GM19193 (cell line): Measurements from ENCODE around the gene ADGRG7.

ENCODE experiments used
- POLR2A ChIP-seq: IDR thresholded peaks from 4 replicates; pipeline ENCODE4 v1.6.1; 2011; ENCODE audit not compliant: insufficient read depth, insufficient read length; ENCODE audit errors: extremely low read depth

ADGRG7 gene

GRCh38 chr3:100702980-100703345 is 93.6 kb downstream of the ADGRG7 start:
- TF ChIP-seq POLR2A = no peak

DNA sequence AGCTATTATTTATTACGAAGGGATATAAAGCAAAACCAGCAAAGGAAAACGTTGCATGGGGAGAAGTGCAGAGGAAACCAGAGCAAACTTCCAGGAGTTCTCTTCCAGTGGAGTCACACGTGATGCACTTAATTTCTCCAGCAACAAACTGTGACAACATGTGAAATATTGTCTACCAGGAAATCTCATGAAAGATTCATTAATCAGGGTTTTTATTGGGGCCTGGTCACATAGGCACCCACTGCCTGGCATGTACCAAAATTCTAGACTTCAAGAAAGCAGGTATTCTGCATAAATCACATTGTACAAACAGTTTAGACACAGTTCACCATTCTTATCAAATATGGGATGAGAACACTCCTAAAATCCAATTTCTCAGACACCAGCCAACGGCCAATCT is 94.5 kb downstream of the ADGRG7 start:
- no peak for TF ChIP-seq POLR2A

- no peak for TF ChIP-seq POLR2A
Measured at GRCh38 chr3:100706365-100706764, 97.0 kb downstream of the ADGRG7 start.

- TF ChIP-seq POLR2A = no peak
Measured at GRCh38 chr3:100708644-100708988, 99.2 kb downstream of the ADGRG7 start.

DNA sequence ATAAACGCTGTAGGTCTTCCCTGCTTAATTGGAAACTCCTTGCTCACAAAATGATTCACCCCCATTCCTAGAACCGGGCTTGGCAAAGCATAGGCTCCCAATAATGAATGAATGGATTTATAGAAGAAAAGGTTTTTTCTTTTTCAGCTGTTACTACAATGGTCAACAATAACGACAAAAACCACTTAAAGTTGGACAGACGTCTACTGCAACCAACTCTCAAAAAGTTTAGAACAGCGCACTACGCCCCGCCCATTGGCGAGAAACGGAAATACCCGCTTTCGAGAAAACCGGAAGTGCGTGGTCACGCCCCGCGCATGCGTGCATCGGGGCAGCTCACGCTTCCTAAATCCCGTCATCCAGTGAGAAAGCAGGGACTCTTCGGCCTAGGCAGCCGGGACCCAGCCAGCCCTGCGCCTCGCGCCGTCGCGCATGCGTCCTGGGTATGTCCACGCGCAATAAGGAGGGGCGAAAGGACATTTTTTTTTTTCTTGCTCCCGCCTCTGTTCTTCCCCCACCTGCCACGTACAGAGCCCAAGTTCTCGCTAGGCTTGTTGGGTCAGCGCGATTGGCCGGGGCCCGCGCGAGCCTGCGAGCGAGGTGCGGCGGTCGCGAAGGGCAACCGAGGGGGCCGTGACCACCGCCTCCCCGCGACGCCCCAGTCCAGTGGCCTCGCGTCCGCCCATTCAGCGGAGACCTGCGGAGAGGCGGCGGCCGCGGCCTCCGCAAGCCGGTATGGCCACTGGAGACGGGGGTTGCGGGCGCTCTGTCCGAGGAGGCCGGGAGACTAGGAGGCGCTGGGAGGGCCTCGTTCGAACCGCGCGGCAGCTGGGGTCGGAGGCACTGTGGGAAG is 99.8 kb downstream of the ADGRG7 start, which contains the start of gene TFG:
TSS of gene TFG (plus strand) at position 506 of the 853 bp plus-strand sequence. CDS start 4,192 bp downstream, outside the sequence.
- TF ChIP-seq POLR2A = peak; percentile 80

DNA sequence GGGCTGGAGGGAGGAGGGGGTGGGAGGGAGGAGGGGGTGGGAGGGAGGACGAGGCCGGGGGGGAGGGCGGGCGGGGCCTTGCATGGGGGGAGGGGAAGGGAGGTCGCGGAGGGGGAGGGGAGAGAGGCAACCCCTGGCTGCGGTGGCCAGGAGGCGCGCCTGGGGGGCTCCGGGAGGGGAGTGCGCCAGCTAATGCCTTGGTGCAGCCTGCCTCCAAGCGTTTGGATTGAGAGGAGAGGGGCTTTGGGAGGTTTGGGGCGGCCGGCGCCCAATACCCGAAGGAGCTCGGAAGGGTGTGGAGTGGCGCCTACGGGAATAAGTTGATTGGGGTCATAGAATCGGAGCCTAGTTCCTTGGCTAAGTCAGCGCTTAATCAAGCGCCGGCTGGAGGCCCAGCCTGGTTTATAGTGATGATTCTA is 100.5 kb downstream of the ADGRG7 start:
- no peak for TF ChIP-seq POLR2A

DNA sequence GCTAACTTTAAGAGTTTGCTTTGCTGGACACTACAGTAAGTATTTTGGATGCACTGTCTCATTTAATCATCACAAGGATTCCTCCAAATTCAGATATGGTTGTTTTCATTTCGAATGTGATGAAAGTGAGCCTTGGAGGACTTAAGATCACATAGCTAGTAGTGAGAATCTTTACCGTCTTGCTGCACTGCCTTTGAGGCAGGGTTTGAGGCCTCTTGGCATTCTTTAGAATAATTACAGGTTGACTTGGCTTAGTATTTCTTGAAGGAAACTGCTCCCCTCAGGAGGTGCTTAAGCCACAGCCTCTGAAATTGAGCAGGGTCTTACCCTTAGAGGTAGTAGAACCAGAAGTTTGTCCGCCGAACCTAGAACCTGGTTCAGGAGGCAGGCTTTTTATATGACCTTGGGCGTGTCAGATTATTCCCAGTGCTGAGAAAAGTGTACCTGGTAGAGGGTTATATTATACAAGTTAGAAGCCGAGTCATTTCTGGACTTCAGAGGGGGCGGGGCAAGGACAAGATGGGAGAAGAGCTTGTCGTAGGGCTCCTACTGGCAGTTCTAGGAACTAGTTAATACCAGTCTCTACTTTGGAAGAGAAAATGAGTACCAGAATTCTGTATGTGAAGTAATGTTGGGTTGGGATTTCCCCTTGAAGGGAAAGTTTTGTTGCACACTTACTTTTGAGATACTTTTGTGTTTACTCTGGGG is 101.0 kb downstream of the ADGRG7 start:
- no peak for TF ChIP-seq POLR2A

- TF ChIP-seq POLR2A = no peak
Measured at GRCh38 chr3:100715176-100715575, 105.8 kb downstream of the ADGRG7 start.

DNA sequence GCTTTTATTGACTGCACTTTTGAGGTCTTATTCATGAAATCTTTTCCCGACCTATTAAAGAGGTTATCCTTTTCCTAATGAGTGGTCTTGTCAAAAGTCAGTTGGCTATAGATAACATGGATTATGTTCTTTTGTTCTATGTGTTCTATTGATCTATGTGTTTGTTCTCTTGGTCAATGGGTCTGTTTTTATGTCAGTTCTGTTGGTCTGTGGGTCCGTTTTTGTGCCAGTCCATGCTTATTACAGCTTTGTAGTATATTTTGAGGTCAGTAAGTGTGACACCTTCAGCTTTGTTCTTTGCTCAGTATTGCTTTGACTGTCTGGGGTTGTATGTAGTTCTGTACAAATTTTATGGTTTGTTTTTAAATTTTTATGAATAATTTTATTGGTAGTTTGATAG is 107.7 kb downstream of the ADGRG7 start:
- no peak for TF ChIP-seq POLR2A

- TF ChIP-seq POLR2A = no peak
Measured at GRCh38 chr3:100717637-100718487, 108.5 kb downstream of the ADGRG7 start.

GRCh38 chr3:100719136-100719535 is 109.7 kb downstream of the ADGRG7 start:
- TF ChIP-seq POLR2A = no peak

GRCh38 chr3:100720426-100720825 is 111.0 kb downstream of the ADGRG7 start:
- no peak for TF ChIP-seq POLR2A

GRCh38 chr3:100725935-100726513 is 116.6 kb downstream of the ADGRG7 start:
- no peak for TF ChIP-seq POLR2A

DNA sequence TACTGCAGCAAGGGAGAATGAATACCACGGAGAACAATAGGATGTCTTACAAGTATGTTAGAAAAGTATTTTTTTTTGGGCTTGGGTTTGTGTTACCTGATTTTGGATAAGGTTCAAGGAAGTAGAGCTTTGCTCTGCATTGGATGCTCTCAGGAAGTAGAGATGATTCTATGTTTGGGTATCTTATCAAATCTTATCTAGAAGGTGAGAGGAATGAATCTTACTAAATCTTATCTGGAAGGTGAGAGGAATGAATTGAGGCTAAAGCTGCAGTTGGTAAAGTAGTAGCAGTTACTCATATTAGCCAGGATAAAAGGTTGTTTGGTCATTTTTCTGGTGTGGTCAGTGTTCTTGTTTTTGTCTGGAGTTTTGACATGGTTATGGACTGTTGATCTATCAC is 117.3 kb downstream of the ADGRG7 start:
- TF ChIP-seq POLR2A = no peak

GRCh38 chr3:100730524-100730923 is 121.1 kb downstream of the ADGRG7 start:
- TF ChIP-seq POLR2A = no peak

- no peak for TF ChIP-seq POLR2A
Measured at GRCh38 chr3:100732435-100732834, 123.0 kb downstream of the ADGRG7 start.

GRCh38 chr3:100737334-100737733 is 127.9 kb downstream of the ADGRG7 start:
- TF ChIP-seq POLR2A = no peak
